GM18511 (cell line): ENCODE results near the gene TREML2.
"Not testable (repeated sequence)": the region's sequence is repeated elsewhere in the genome, so short reads cannot be mapped to it uniquely, and the experiment has no call there.

Experiments used
- ATAC-seq: cut with Tn5 transposase; IDR thresholded peaks from one replicate; pipeline ENCODE4 v1.9.1; 2021; ENCODE audit warnings: mild to moderate bottlenecking, moderate library complexity; ENCODE audit not compliant: unreplicated experiment

TREML2 gene

DNA sequence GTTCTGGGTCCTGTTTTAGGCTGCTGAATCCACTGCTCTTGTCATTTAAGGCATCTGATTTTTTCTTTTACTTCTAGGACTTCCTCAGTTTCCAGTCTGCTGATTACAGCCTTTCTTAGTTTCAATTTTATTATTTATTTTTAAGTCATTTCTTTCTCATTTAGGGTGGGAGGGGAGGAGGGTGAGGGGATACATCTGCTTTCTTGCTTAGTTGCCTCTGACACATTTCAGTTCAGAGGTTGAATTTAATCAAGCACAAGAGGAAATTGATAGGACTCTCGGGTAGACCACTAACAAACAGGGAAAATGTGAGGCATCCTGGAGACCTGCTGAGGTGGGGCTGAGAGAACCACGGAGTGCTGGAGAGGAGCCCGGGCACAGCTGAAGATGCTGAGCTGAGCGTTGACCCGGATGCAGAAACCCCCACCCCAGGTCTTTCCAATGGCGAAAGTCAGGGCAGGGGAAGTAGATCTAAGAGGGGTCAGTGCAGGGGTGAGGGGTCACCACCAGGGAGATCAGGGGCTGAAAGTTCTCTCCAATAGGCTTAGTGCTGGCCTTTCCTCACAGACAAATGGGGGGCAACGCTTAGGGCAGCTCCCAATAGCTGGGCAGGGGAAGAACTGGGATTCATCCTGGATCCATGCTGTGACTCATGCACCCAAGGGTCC is 7.6 kb upstream of the TREML2 start:
- no peak for ATAC-seq

DNA sequence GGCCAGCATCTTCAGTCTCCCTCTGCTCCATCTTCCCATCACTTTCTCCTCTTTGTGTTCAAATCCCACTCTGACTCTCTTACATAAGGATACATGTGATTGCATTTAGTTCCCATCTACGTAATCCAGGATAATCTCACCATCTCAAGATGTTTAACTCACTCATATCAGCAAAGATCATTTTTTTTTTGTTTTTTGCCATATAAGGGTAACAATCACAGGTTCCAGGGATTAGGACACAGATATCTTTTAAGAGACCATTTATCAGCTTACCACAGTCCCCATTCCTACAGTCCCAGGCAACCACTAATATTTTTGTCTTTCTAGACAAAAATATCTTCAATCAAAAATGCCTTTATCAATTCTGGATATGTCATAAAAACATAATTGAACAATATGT is 3.2 kb upstream of the TREML2 start:
- ATAC-seq, result no peak

- no peak for ATAC-seq
These were observed 820 bp upstream of the TREML2 start for GRCh38 chr6:41201764-41202173.

GRCh38 chr6:41200296-41200900 is 551 bp downstream of the TREML2 start:
- peak; percentile 34 for ATAC-seq

DNA sequence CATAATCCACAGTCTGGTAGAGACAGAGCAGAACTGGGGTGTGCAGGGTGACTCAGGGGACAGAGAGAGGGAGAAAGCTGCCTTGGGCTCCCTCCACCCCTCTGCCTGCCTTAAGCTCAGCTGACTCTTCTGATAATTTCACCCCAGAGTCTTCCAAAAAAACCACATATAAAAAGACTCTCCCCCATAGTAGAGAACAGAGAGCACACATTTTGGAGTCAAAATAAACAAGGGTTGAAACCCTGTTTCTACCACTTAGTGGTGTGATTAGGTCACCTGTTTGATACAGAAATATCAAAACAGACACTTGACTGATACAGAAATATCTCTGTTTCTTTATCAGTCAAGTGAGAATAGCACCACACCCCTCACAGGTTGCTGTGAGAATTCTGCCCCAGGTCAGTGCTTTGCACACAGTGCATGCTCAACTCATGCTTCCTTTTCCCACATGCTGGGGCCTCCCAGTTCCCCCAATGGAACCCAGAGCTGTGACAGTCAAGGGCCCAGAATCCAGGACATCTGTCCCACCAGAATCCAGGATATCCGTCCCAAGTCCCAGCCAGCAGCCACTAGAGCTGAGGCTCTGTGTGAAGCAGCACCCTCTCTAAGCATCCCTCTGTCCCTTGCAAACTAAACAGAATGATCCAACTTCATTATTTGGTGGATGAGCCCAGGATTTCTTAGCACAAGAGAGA is 1.2 kb downstream of the TREML2 start:
- peak; percentile 61 for ATAC-seq

DNA sequence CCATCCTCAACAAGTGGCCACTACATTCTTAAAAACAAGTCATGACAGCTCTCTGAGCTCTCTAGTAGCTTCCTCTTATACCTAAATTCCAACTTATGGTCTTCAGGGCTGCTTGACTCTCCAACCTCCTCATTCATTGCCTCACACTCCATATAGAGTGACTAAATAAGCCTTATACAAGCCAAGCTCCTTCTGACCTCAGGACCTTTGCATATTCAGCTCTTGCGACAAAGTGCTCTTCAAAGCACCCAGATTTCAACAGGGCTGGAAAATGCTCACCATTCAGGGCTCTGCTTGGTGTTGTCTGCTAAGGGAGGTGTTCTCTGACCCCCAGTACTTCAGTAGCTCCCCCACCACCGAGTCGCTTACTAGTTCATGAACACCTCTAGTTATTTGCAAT is 3.7 kb downstream of the TREML2 start:
- no peak for ATAC-seq

DNA sequence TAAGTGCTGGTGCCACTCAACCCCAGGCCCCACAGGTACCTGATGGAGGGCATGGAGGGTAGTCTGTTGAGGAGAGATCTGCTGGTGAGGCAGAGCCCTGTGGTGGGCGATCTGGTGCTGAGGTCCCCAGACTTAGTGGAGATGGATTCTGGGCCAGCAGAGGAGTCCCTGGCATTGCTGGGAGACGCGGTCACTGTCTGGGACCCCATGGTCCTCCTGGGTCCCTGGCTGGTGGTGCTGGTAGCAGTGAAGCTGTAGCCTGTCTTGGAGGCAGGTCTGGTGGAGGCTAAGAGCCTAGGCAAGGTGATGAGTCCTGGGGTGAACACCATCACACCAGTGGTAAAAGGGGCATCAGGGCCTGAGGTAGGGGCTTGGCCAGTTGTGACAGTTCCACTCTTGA is 6.6 kb downstream of the TREML2 start:
- ATAC-seq, result no peak

DNA sequence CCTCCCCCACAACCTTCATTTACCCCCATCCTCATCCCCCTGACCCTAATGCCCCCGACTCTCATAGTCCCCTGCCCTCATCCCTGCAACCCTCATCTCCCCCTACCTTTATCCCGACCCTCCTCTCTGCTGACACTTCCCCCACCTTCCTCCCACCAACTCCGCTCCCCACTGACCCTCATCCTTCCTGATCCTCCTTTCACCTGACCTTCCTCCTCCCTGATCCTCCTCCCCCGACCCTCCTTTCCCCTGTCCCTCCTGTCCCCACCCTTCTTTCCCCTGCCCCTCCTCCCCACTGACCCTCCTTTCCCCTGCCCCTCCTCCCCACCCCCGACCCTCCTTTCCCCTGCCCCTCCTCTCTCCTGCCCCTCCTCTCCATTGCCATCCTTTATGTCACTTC is 7.1 kb downstream of the TREML2 start:
- ATAC-seq, result no peak

DNA sequence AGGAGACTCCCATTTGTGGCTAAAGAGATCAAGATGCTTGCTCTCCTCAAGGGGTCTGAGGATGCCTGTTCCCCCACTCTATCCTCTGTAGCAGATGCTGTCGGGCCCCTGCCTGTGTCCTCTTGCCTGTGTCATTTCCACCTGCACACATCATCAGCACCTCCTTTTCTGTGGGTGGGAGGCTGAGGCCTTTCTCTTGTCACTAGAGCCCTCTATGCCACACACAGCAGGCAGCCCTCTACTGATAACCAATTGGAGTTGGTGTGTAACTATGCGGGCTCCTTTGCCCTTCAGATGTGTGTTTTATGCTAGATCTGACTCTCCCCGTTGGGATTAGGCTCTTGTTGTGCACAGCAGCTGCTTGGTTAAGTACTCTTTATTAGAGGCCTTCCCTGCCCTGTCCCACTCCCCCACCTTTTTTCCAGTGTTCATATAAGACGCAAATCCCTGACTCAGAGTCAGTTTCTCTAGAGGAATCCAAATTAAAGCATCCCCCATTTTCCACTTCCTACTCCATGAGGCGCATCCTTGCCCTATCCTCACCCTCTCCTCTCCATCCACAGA is 7.7 kb downstream of the TREML2 start:
- ATAC-seq, result no peak

- no peak for ATAC-seq
These were observed 9.4 kb downstream of the TREML2 start for GRCh38 chr6:41191569-41191968.

GRCh38 chr6:41190791-41191190 is 10.2 kb downstream of the TREML2 start:
- ATAC-seq, result no peak

GRCh38 chr6:41189967-41190366 is 11.0 kb downstream of the TREML2 start:
- no peak for ATAC-seq

GRCh38 chr6:41189046-41189445 is 11.9 kb downstream of the TREML2 start:
- not testable (repeated sequence) for ATAC-seq

DNA sequence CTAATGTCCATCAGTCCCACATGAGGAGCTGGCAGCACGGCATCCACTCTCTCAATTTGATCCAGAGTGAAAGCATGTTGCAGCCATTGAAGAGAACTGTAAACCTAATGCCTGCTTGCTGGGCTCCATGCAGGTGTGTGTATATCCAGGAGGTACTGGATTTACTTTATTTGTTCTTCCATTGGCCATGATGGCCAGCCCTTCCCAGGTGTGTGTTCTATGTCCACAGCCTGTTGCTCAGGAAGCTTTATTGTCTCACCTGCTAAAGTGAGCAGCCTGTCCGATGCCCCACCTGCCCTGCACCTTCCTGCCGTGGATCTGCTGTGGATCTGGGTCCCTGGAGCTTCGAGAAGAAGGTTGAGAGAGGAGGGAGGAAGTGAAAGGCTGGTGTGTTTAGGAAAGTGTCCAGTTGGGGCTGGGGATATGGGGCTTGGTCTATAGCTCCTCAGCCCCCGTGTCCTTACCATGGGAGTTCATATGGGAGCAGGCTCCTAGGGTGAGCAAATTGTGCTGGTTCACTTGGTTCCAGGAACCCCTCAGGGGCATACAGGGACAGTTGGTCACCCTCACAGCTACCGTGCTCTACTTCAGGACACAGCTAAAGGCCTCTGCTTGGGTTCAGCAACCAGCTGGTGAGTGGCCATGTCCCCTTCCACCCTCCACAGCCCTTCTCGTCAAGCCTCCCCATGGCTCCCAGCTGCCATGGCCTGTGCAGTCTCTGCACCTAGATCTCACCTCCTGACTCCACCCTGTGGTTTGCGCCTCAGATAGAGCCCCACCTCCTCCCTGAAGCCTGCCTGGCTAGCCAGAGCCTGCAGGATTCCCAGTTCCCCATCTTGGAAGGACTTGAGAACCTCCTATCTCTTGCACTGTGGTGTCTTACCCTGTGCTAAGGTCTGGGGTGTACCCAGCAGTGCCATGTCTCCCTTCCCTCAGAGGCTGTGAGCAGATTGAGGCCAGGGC is 12.7 kb downstream of the TREML2 start:
- no peak for ATAC-seq

DNA sequence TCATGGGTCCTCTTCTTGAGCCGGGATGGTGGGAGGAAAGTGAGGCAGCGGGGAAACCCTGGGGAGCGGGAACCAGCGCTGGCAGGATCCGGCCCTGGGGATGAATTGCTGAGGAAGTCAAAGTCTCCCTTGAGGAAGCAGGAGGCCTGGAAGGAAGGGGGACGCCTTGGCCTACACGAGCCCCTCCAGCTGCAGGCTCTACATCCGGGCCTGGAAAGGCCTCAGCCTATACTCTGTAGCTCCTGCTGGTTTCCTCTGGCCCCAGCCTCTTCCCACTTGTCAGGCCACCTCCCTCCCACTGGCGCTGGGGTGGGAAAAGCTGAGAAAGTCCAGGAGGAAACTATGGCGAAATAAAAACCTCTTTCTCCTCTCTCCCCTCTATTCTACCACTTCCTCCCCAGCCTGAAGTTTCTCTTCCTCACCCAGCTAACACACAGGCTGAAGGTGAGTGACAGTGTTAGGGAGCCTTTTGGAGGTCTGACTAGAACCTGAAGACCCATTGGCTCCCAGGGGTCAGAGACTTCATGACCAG is 14.9 kb downstream of the TREML2 start:
- ATAC-seq, result no peak

GRCh38 chr6:41184761-41185160 is 16.2 kb downstream of the TREML2 start:
- ATAC-seq, result no peak

- peak; percentile 72 for ATAC-seq
These were observed 18.6 kb downstream of the TREML2 start for GRCh38 chr6:41182069-41183034.

GRCh38 chr6:41181566-41181965 is 19.4 kb downstream of the TREML2 start:
- ATAC-seq, result no peak

DNA sequence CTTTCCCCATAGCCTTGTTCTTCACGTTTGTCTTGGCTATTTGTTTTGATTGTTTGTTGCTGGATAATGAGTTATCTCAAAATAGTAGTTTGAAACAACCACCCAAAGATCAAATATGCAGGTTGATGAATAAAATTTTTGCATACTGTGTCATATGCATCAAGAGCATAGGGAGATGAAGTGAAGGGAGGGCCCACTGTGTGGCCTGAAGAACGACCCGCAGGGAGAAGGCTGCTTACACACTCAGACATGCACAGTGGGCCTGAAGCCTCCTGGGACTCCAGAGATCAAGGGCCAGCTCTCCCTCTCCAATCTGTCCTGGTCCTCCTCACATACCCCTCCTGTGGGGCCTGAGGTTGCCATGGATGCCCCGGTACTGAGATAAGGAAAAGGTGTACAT is 21.8 kb downstream of the TREML2 start:
- ATAC-seq, result no peak
